RWPE1 (cell line): ENCODE measurements around the gene RAB1B.

Source experiments
- CTCF ChIA-PET: fragments of 350-600 bp; sonication (Branson Sonifier 250); formaldehyde crosslinking; extraction: SDS; loops from one replicate; lab custom pipeline; 2021; lab: Yijun Ruan, JAX
- POLR2A ChIA-PET: fragments of 400-600 bp; formaldehyde crosslinking; extraction: SDS; loops from one replicate; lab custom pipeline; 2020; ENCODE audit warnings: antibody characterized with exemption; ENCODE audit not compliant: low non-redundant PET; lab: Yijun Ruan, JAX
- DNase-seq: peaks from one replicate; pipeline ENCODE4 v3.0.0; 2012; ENCODE audit warnings: low spot score
- H3K27ac ChIP-seq: fragments of 450-650 bp; 2 replicates; pipeline ENCODE4 v1.5.1; 2017
- CTCF ChIP-seq: fragments of 450-650 bp; conservative IDR thresholded peaks from 2 replicates; pipeline ENCODE4 v1.5.1; 2017; ENCODE audit warnings: low read depth, mild to moderate bottlenecking

The RAB1B gene

DNA sequence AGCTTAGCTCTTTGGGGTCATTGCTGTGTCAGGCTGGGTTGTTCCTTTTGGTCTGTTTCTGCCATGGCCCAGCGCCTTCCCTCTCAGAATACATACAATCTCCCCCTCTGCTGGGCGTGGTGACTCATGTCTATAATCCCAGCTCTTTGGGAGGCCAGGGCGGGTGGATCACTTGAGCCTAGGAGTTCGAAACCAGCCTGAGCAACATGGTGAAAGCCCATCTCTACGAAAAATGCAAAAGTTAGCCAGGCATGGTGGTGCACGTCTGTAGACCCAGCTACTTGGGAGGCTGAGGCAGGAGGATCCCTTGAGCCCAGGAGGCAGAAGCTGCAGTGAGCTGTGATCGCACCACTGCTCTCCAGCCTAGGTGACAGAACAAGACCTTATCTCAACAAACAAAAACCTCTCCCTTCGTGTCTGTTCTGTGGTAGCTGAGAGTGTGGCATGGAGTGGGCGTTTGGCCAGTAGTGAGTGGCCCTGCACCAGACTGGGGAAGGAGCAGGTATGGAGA is 46.7 kb upstream of the RAB1B start:
- peak overlapping the region; percentile 38; the same call in 1 of the 2 replicates for H3K27ac ChIP-seq
- POLR2A ChIA-PET: no interaction called here
- CTCF ChIA-PET: interaction anchor here (0.6 to 0.9 kb wide), 7 partner anchors 14 to 200 kb away, joined by 3 to 7 read pairs (median 3); no protein-coding TSS in a partner anchor
- no peak for TF ChIP-seq CTCF
- DNase-seq: no peak

GRCh38 chr11:66222358-66223149 is 45.9 kb upstream of the RAB1B start:
- peak; percentile 97 for TF ChIP-seq CTCF
- ChIA-PET POLR2A (interaction anchor here (0.7 kb wide), 2 partner anchors 87 to 141 kb away, joined by 6 to 11 read pairs; no protein-coding TSS in a partner anchor), CTCF (interaction anchor here (0.6 to 1.4 kb wide), 14 partner anchors 14 to 1674 kb away, joined by 3 to 7 read pairs (median 3); no protein-coding TSS in a partner anchor)
- peak; percentile 86 for DNase-seq
- H3K27ac ChIP-seq: peak overlapping the region; percentile 38; the same call in 1 of the 2 replicates

- no peak overlapping the region for H3K27ac ChIP-seq
- ChIA-PET CTCF (interaction anchor here (0.7 kb wide), 1 partner anchor 166 kb away, joined by 3 read pairs; no protein-coding TSS in a partner anchor), POLR2A (no interaction called here)
- no peak for DNase-seq
- no peak for TF ChIP-seq CTCF
Measured at GRCh38 chr11:66224226-66224855, 44.1 kb upstream of the RAB1B start.

- no peak for TF ChIP-seq CTCF
- ChIA-PET CTCF (interaction anchor here (0.6 to 0.7 kb wide), 3 partner anchors 9 to 471 kb away, joined by 3 to 5 read pairs (median 3); no protein-coding TSS in a partner anchor), POLR2A (no interaction called here)
- no peak overlapping the region for H3K27ac ChIP-seq
- no peak for DNase-seq
Measured at GRCh38 chr11:66225066-66225465, 43.4 kb upstream of the RAB1B start.

DNA sequence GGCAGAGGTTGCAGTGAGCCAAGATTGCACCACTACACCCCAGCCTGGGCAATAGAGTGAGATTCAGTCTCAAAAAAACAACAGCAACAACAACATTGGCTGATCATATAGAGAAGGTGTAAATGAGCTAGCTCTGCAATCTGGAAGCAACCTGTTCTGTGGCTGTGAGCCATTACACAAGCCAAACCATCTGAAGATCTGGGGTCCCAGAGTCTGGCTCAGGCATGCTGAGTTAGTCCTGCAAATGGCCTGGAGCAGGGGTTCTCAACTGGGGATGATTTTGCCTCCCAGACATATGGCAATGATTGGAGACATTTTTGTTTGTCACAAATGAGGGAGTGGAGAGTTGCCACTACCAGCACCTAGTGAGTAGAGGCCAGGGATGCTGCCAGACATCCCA is 42.3 kb upstream of the RAB1B start:
- no peak for DNase-seq
- CTCF ChIA-PET: interaction anchor here (0.5 to 0.6 kb wide), 2 partner anchors 32 to 170 kb away, joined by 3 read pairs; no protein-coding TSS in a partner anchor
- POLR2A ChIA-PET: no interaction called here
- TF ChIP-seq CTCF: no peak
- H3K27ac ChIP-seq: no peak overlapping the region

GRCh38 chr11:66227700-66228099 is 40.7 kb upstream of the RAB1B start:
- CTCF ChIA-PET: interaction anchor here (1.2 kb wide), 1 partner anchor 31 kb away, joined by 3 read pairs; no protein-coding TSS in a partner anchor
- no peak for DNase-seq
- no peak overlapping the region for H3K27ac ChIP-seq
- POLR2A ChIA-PET: no interaction called here
- no peak for TF ChIP-seq CTCF
